Skeletal muscle tissue (tissue), 4 donors: ENCODE measurements around the gene CACNA1G. TPM values are rescaled to one million over a fixed set of nuclear protein-coding genes. Genes with fewer than 3 reads are reported as not detected.
A peak's percentile ranks its signal among the peaks of the same experiment; 100 is the strongest.

Experiments used
- H3K27ac ChIP-seq: one replicate; pipeline ENCODE4 v1.7.0; 2013; ENCODE audit warnings: mild to moderate bottlenecking, low read depth, low read length, inconsistent platforms
- H3K27me3 ChIP-seq, 3 donors: one replicate each; pipeline ENCODE4 v1.7.0; 2013; ENCODE audit warnings: low read length in 3 of 3; ENCODE audit not compliant: control insufficient read depth in 3 of 3, insufficient read depth in 3 of 3
- H3K36me3 ChIP-seq, 3 donors: one replicate each; pipeline ENCODE4 v1.7.0; 2013; ENCODE audit warnings: low read length in 3 of 3; ENCODE audit not compliant: control insufficient read depth in 3 of 3, insufficient read depth in 3 of 3
- H3K4me1 ChIP-seq, 3 donors: one replicate each; pipeline ENCODE4 v1.7.0; 2013; ENCODE audit warnings: low read length in 3 of 3, mild to moderate bottlenecking in 3 of 3; ENCODE audit not compliant: control insufficient read depth in 3 of 3, insufficient read depth in 3 of 3
- H3K4me3 ChIP-seq, 3 donors: one replicate each; pipeline ENCODE4 v1.7.0; 2013; ENCODE audit warnings: low read length in 3 of 3
- H3K9ac ChIP-seq, 3 donors: one replicate each; pipeline ENCODE4 v1.7.0; 2013; ENCODE audit warnings: low read length in 3 of 3, mild to moderate bottlenecking in 3 of 3, moderate library complexity in 2 of 3, low read depth in 1 of 3
- H3K9me3 ChIP-seq, 3 donors: one replicate each; pipeline ENCODE4 v1.7.0; 2013; ENCODE audit warnings: low read length in 3 of 3; ENCODE audit not compliant: control insufficient read depth in 3 of 3
- total RNA-seq: library from RNA; depleted of rRNA; stranded (reverse); fragments of >200 nt; gene quantifications from one replicate; pipeline ENCODE4 v1.2.3, GENCODE V29; 2014
- donor health status: Osteomylitis.

The CACNA1G gene
- total RNA-seq, 1 donor from 2014 or later = 3.7 TPM

GRCh38 chr17:50539762-50540559 is 20.6 kb upstream of the CACNA1G start:
- no peak overlapping the region for H3K27ac ChIP-seq
- H3K9ac ChIP-seq = no peak overlapping the region
- no peaks in the 10 kb centered on the region for H3K9me3 ChIP-seq
- peaks cover 15 to 20% (median 17%) of the 10 kb centered on the region in 3 donors for H3K4me1 ChIP-seq
- H3K36me3 ChIP-seq = peaks cover 0 to 2% (median 0%) of the 10 kb centered on the region in 3 donors
- no peaks in the 10 kb centered on the region for H3K27me3 ChIP-seq
- no peak overlapping the region for H3K4me3 ChIP-seq

GRCh38 chr17:50540560-50541401 is 19.7 kb upstream of the CACNA1G start:
- no peaks in the 10 kb centered on the region for H3K9me3 ChIP-seq
- no peaks in the 10 kb centered on the region for H3K27me3 ChIP-seq
- H3K4me3 ChIP-seq = peak overlapping the region in 2 of 3 donors; percentile 13 to 62
- H3K9ac ChIP-seq = peak overlapping the region in 2 of 3 donors; percentile 74 to 85
- peaks cover 15 to 20% (median 17%) of the 10 kb centered on the region in 3 donors for H3K4me1 ChIP-seq
- H3K36me3 ChIP-seq = peaks cover 0 to 2% (median 0%) of the 10 kb centered on the region in 3 donors
- no peak overlapping the region for H3K27ac ChIP-seq

- Histone ChIP-seq H3K36me3 (peaks cover 0 to 2% (median 0%) of the 10 kb centered on the region in 3 donors), H3K27ac (no peak overlapping the region), H3K4me1 (peaks cover 16 to 20% (median 17%) of the 10 kb centered on the region in 3 donors), H3K27me3 (no peaks in the 10 kb centered on the region), H3K9me3 (no peaks in the 10 kb centered on the region), H3K4me3 (peak overlapping the region; percentile 62 to 78 (median 71)), H3K9ac (peak overlapping the region; percentile 74 to 85 (median 74))
These were observed 19.2 kb upstream of the CACNA1G start for GRCh38 chr17:50541402-50541715.

GRCh38 chr17:50541716-50542688 is 18.5 kb upstream of the CACNA1G start:
- H3K4me1 ChIP-seq = peaks cover 21 to 24% (median 22%) of the 10 kb centered on the region in 3 donors
- H3K27ac ChIP-seq = no peak overlapping the region
- peak overlapping the region; percentile 62 to 78 (median 72) for H3K4me3 ChIP-seq
- peak overlapping the region; percentile 74 to 85 (median 74) for H3K9ac ChIP-seq
- H3K36me3 ChIP-seq = peaks cover 0 to 2% (median 0%) of the 10 kb centered on the region in 3 donors
- H3K9me3 ChIP-seq = no peaks in the 10 kb centered on the region
- no peaks in the 10 kb centered on the region for H3K27me3 ChIP-seq

- H3K27me3 ChIP-seq = no peaks in the 10 kb centered on the region
- no peak overlapping the region for H3K27ac ChIP-seq
- peaks cover 27 to 33% (median 28%) of the 10 kb centered on the region in 3 donors for H3K4me1 ChIP-seq
- peak overlapping the region in 2 of 3 donors; percentile 72 to 78 for H3K4me3 ChIP-seq
- H3K36me3 ChIP-seq = peaks cover 0 to 2% (median 0%) of the 10 kb centered on the region in 3 donors
- H3K9me3 ChIP-seq = no peaks in the 10 kb centered on the region
- peak overlapping the region in 1 of 3 donors; percentile 85 for H3K9ac ChIP-seq
These were observed 17.4 kb upstream of the CACNA1G start for GRCh38 chr17:50542795-50543774.

- Histone ChIP-seq H3K36me3 (peaks cover 4 to 8% (median 8%) of the 10 kb centered on the region in 3 donors), H3K4me1 (peaks cover 28 to 37% (median 30%) of the 10 kb centered on the region in 3 donors), H3K9ac (no peak overlapping the region)
These were observed 16.0 kb upstream of the CACNA1G start for GRCh38 chr17:50544516-50544915.

GRCh38 chr17:50545311-50545710 is 15.2 kb upstream of the CACNA1G start:
- Histone ChIP-seq H3K4me1 (peaks cover 28 to 37% (median 31%) of the 10 kb centered on the region in 3 donors), H3K4me3 (no peak overlapping the region), H3K27ac (no peak overlapping the region), H3K9ac (no peak overlapping the region), H3K27me3 (no peaks in the 10 kb centered on the region), H3K36me3 (peaks cover 10 to 14% (median 12%) of the 10 kb centered on the region in 3 donors), H3K9me3 (no peaks in the 10 kb centered on the region)

More at GRCh38 chr17:50544516-50544915, 16.0 kb upstream of the CACNA1G start:
- Histone ChIP-seq H3K9me3 (no peaks in the 10 kb centered on the region), H3K27me3 (no peaks in the 10 kb centered on the region), H3K4me3 (no peak overlapping the region), H3K27ac (no peak overlapping the region)

GRCh38 chr17:50546701-50547034 is 13.8 kb upstream of the CACNA1G start:
- Histone ChIP-seq H3K27ac (no peak overlapping the region), H3K4me3 (peak overlapping the region; percentile 66 to 87 (median 84)), H3K4me1 (peaks cover 20 to 35% (median 34%) of the 10 kb centered on the region in 3 donors), H3K9ac (peak overlapping the region; percentile 24 to 94 (median 61)), H3K36me3 (peaks cover 12 to 21% (median 20%) of the 10 kb centered on the region in 3 donors), H3K27me3 (no peaks in the 10 kb centered on the region), H3K9me3 (no peaks in the 10 kb centered on the region)
